Psoas muscle (tissue), 8 donors: ENCODE measurements around the gene DDX51. TPM values are rescaled to one million over a fixed set of nuclear protein-coding genes. Genes with fewer than 3 reads are reported as not detected.
"Not testable (repeated sequence)": the region's sequence is repeated elsewhere in the genome, so short reads cannot be mapped to it uniquely, and the experiment has no call there.

ENCODE experiments used
- ATAC-seq, 4 donors: fragments of 200-7000 bp; cut with Tn5 transposase; one replicate each; pipeline ENCODE4 v1.9.1; 2020; ENCODE audit warnings: moderate library complexity in 3 of 4, mild to moderate bottlenecking in 2 of 4
- DNase-seq, 2 donors: peaks; one replicate each; pipeline ENCODE4 v3.0.0-alpha.2; 2020
- H3K27ac ChIP-seq: fragments of 200-600 bp; one replicate; pipeline ENCODE4 v1.8.0; 2022
- H3K27me3 ChIP-seq, 3 donors: fragments of 200-600 bp in 1 of 3; one replicate each; pipeline versions ENCODE4 v1.6.1 to v1.8.0; 2013 to 2022; ENCODE audit warnings: low read length in 2 of 3, mild to moderate bottlenecking in 2 of 3, moderate library complexity in 1 of 3; ENCODE audit not compliant: insufficient read depth in 3 of 3
- H3K36me3 ChIP-seq, 2 donors: fragments of 200-600 bp in 1 of 2; one replicate each; pipeline versions ENCODE4 v1.6.1 to v1.8.0; 2013 to 2022; ENCODE audit warnings: low read depth in 1 of 2, mild to moderate bottlenecking in 1 of 2, moderate library complexity in 1 of 2; ENCODE audit not compliant: insufficient read depth in 1 of 2
- H3K4me1 ChIP-seq: fragments of 200-600 bp; one replicate; pipeline ENCODE4 v1.8.0; 2022
- H3K4me3 ChIP-seq: fragments of 200-600 bp; one replicate; pipeline ENCODE4 v1.8.0; 2022; ENCODE audit warnings: mild to moderate bottlenecking
- H3K9me3 ChIP-seq: fragments of 200-600 bp; one replicate; pipeline ENCODE4 v1.8.0; 2022
- CTCF ChIP-seq: fragments of 200-600 bp; IDR thresholded peaks from one replicate; pipeline ENCODE4 v1.8.0; 2022; ENCODE audit warnings: antibody characterized with exemption
- WGBS, 3 donors: extraction: QIAGEN DNeasy Blood & Tissue Kit; methylation state at CpG; one replicate each; pipeline versions ENCODE4 v1.1.6 to v1.1.7; 2013; 5-methylcytosine and 5-hydroxymethylcytosine counted together
- intact Hi-C, 2 donors: fragments of 100-400 bp; cut with DNase I; formaldehyde crosslinking; loops; one replicate each; pipeline versions ENCODE4 v1.11.0 to v1.14.2; 2022
- polyA plus RNA-seq, 3 donors: library from polyadenylated mRNA; stranded (reverse); fragments of 200-250 nt; gene quantifications; one replicate each; pipeline ENCODE4 v1.2.3, GENCODE V29; 2013
- total RNA-seq, 4 donors: library from RNA; stranded (reverse); fragmentation: NEBNext Ultra II Directional in 2 of 4; extraction: Animal tissue kit (Norgen Biotek cat#: 25700) in 2 of 4; gene quantifications; one replicate each; pipeline versions ENCODE4 v1.2.1 to v1.2.4, GENCODE V29; 2021 to 2023
- donor health status: healthy with polysubstance abuse.
- donor health status: DM: no; HTN: no; CAD: no; lungs with moderate emphysema.
- donor health status: Bipolar disorder and iron deficiency.
- donor health status: healthy.
- donor health status: DM: yes; HTN: yes; CAD: no.
- donor health status: DM: no; HTN: no; CAD: no.
- donor health status: DM: no; HTN: no; CAD: no.
- donor health status: DM: yes; HTN: yes; CAD: no.

The DDX51 gene
- total and polyA plus RNA-seq, 7 donors: 7.3 to 17.1 (median 12.3) TPM

- no peak for TF ChIP-seq CTCF
Measured at GRCh38 chr12:132150780-132151144, 6.6 kb upstream of the DDX51 start.

GRCh38 chr12:132149526-132149925 is 5.4 kb upstream of the DDX51 start:
- H3K27ac ChIP-seq, H3K9me3 ChIP-seq, intact Hi-C loops, ATAC-seq, H3K4me3 ChIP-seq, H3K27me3 ChIP-seq, H3K4me1 ChIP-seq: not testable (repeated sequence)
- 95 to 98% (median 97%) methylated on average over 6 to 25 of the region's 32 CpGs for WGBS, 3 donors
- peak in 1 of 2 donors; percentile 48 for DNase-seq
- H3K36me3 ChIP-seq: peaks cover 0 to 43% of the 10 kb centered on the region in 2 donors

More at GRCh38 chr12:132150780-132151144, 6.6 kb upstream of the DDX51 start:
- DNase-seq (peak; percentile 10 to 41), ATAC-seq (no peak)
- Histone ChIP-seq H3K27ac (no peak overlapping the region), H3K4me1 (no peaks in the 10 kb centered on the region), H3K9me3 (no peaks in the 10 kb centered on the region), H3K36me3 (peaks cover 0 to 38% of the 10 kb centered on the region in 2 donors), H3K4me3 (no peak overlapping the region), H3K27me3 (no peaks in the 10 kb centered on the region)
- 83 to 91% (median 88%) methylated on average over 4 to 6 of the region's 6 CpGs for WGBS, 3 donors
- intact Hi-C loops: loop anchor here (10.0 kb wide), 2 partner anchors 374 to 464 kb away; partner anchors contain the start of genes LRCOL1 (in 1 of the 2) and P2RX2 (in 1 of the 2)

GRCh38 chr12:132148368-132149045 is 4.4 kb upstream of the DDX51 start:
- Histone ChIP-seq H3K9me3 (no peaks in the 10 kb centered on the region), H3K4me1 (peaks cover 6% of the 10 kb centered on the region), H3K36me3 (peaks cover 0 to 43% of the 10 kb centered on the region in 2 donors), H3K27ac (no peak overlapping the region), H3K4me3 (no peak overlapping the region), H3K27me3 (no peaks in the 10 kb centered on the region)
- intact Hi-C loops: no loop called here
- 90 to 93% (median 93%) methylated on average over 10 to 35 of the region's 41 CpGs for WGBS, 3 donors
- ATAC-seq: no peak
- no peak for TF ChIP-seq CTCF
- peak; percentile 16 to 52 for DNase-seq

- Histone ChIP-seq H3K4me3 (no peak overlapping the region), H3K9me3 (no peaks in the 10 kb centered on the region), H3K27ac (no peak overlapping the region), H3K36me3 (peaks cover 0 to 43% of the 10 kb centered on the region in 2 donors), H3K27me3 (no peaks in the 10 kb centered on the region), H3K4me1 (peaks cover 13% of the 10 kb centered on the region)
- WGBS, 3 donors: 90 to 94% (median 92%) methylated on average over 35 to 38 of the region's 38 CpGs
- ATAC-seq (no peak), DNase-seq (peak in 1 of 2 donors; percentile 51)
- intact Hi-C loops: no loop called here
- no peak for TF ChIP-seq CTCF
Measured at GRCh38 chr12:132147423-132148367, 3.6 kb upstream of the DDX51 start.
